Kidney (tissue), 14 donors: ENCODE results near the gene SELENOK. TPM values are rescaled to one million over a fixed set of nuclear protein-coding genes. Genes with fewer than 3 reads are reported as not detected.

ENCODE experiments used
- DNase-seq, 5 donors: peaks; one replicate each; pipeline ENCODE4 v3.0.0-alpha.2; 2013 to 2020
- FAIRE-seq: peaks from 2 replicates; lab custom pipeline; 2012; peaks lifted over from hg19 to GRCh38; lab: Jason Lieb, UNC
- H3K27ac ChIP-seq, 2 donors: one replicate each; pipeline ENCODE4 v1.7.0; 2013; ENCODE audit warnings: low read depth in 2 of 2, low read length in 2 of 2, inconsistent platforms in 1 of 2
- H3K27me3 ChIP-seq: one replicate; pipeline ENCODE4 v1.7.1; 2013; ENCODE audit warnings: low read length, inconsistent platforms; ENCODE audit not compliant: control insufficient read depth, insufficient read depth
- H3K36me3 ChIP-seq, 3 donors: one replicate each; pipeline versions ENCODE4 v1.7.0 to v1.7.1; 2013; ENCODE audit warnings: low read length in 3 of 3, control low read depth in 1 of 3, inconsistent platforms in 1 of 3; ENCODE audit not compliant: insufficient read depth in 3 of 3, control insufficient read depth in 2 of 3
- H3K4me1 ChIP-seq, 3 donors: one replicate each; pipeline versions ENCODE4 v1.7.0 to v1.7.1; 2013; ENCODE audit warnings: low read length in 3 of 3, inconsistent platforms in 1 of 3, low read depth in 1 of 3; ENCODE audit not compliant: control insufficient read depth in 2 of 3, insufficient read depth in 2 of 3
- H3K4me3 ChIP-seq, 3 donors: one replicate each; pipeline versions ENCODE4 v1.7.0 to v1.8.1; 2013; ENCODE audit warnings: low read length in 3 of 3, control low read depth in 1 of 3, inconsistent platforms in 1 of 3
- H3K9ac ChIP-seq, 3 donors: one replicate each; pipeline versions ENCODE4 v1.7.0 to v1.7.1; 2013; ENCODE audit warnings: low read length in 3 of 3, control low read depth in 1 of 3, inconsistent platforms in 1 of 3
- H3K9me3 ChIP-seq, 3 donors: one replicate each; pipeline versions ENCODE4 v1.7.0 to v1.7.1; 2013; ENCODE audit warnings: low read length in 3 of 3, control low read depth in 1 of 3, inconsistent platforms in 1 of 3; ENCODE audit not compliant: control insufficient read depth in 2 of 3, insufficient read depth in 1 of 3
- CTCF ChIP-seq: IDR thresholded peaks from 3 replicates; pipeline ENCODE4 v1.5.1; 2012; ENCODE audit warnings: mild to moderate bottlenecking, moderate library complexity, borderline replicate concordance; ENCODE audit not compliant: insufficient read depth; ENCODE audit errors: extremely low read depth
- intact Hi-C: fragments of 100-400 bp; cut with DNase I; formaldehyde crosslinking; loops from one replicate; pipeline ENCODE4 v1.11.1; 2022
- polyA plus RNA-seq: library from polyadenylated mRNA; stranded (reverse); fragments of 350-450 nt; fragmentation: Illumina TruSeq; extraction: RNeasy Lipid Tissue Mini Kit (QIAGEN cat#74804); gene quantifications from one replicate; pipeline ENCODE4 v1.2.3, GENCODE V29; 2014; ENCODE audit warnings: low read depth, low replicate concordance; ENCODE audit not compliant: insufficient read depth
- total RNA-seq: library from RNA; stranded (reverse); fragmentation: NEBNext Ultra II Directional; extraction: Animal tissue kit (Norgen Biotek cat#: 25700); gene quantifications from one replicate; pipeline ENCODE4 v1.2.1, GENCODE V29; 2021
- donor health status: control.
- donor health status: control.
- donor health status: control.
- donor health status: control.
- donor health status: control.
- donor health status: DM: yes; HTN: yes; CAD: no.
- donor health status: Normal renal cell carcinoma (clear cell type).

Gene SELENOK
- total and polyA plus RNA-seq, 2 donors from 2014 or later, result 51.0 to 106 TPM

GRCh38 chr3:53858096-53858741, 33.4 kb downstream of the SELENOK start:
- peaks cover 0 to 8% (median under 1%) of the 10 kb centered on the region in 3 donors for H3K4me1 ChIP-seq
- H3K9ac ChIP-seq, result no peak overlapping the region
- no peak for TF ChIP-seq CTCF
- FAIRE-seq, result no peak
- DNase-seq, result no peak
- peak overlapping the region; percentile 34 to 44 for H3K27ac ChIP-seq
- H3K4me3 ChIP-seq, result no peak overlapping the region
- no peaks in the 10 kb centered on the region for H3K27me3 ChIP-seq
- H3K9me3 ChIP-seq, result no peaks in the 10 kb centered on the region
- H3K36me3 ChIP-seq, result peaks cover 3 to 5% (median 3%) of the 10 kb centered on the region in 3 donors
- intact Hi-C loops, result no loop called here

GRCh38 chr3:53856964-53857363, 34.7 kb downstream of the SELENOK start:
- no peaks in the 10 kb centered on the region for H3K27me3 ChIP-seq
- no peak overlapping the region for H3K27ac ChIP-seq
- FAIRE-seq (no peak), DNase-seq (no peak)
- H3K9me3 ChIP-seq, result no peaks in the 10 kb centered on the region
- H3K9ac ChIP-seq, result no peak overlapping the region
- peaks cover 0 to 8% (median 0%) of the 10 kb centered on the region in 3 donors for H3K4me1 ChIP-seq
- no peak for TF ChIP-seq CTCF
- H3K4me3 ChIP-seq, result no peak overlapping the region
- peaks cover 0 to 6% (median 5%) of the 10 kb centered on the region in 3 donors for H3K36me3 ChIP-seq
- intact Hi-C loops, result no loop called here

GRCh38 chr3:53850895-53851294, 40.8 kb downstream of the SELENOK start:
- H3K9me3 ChIP-seq, result no peaks in the 10 kb centered on the region
- peak in 1 of 5 donors; percentile 62 for DNase-seq
- intact Hi-C loops, result no loop called here
- H3K4me3 ChIP-seq, result no peak overlapping the region
- peaks cover 0 to 2% (median 0%) of the 10 kb centered on the region in 3 donors for H3K36me3 ChIP-seq
- TF ChIP-seq CTCF, result no peak
- H3K27ac ChIP-seq, result no peak overlapping the region
- H3K4me1 ChIP-seq, result peaks cover 0 to 5% (median 0%) of the 10 kb centered on the region in 3 donors
- peaks cover 7% of the 10 kb centered on the region for H3K27me3 ChIP-seq
- no peak for FAIRE-seq
- H3K9ac ChIP-seq, result no peak overlapping the region
